Endothelial cell of umbilical vein (primary cell): ENCODE results near the gene XYLB.

Experiments used
- EZH2 ChIP-seq: IDR thresholded peaks from 2 replicates; pipeline ENCODE4 v1.6.1; 2012; ENCODE audit warnings: borderline replicate concordance, low read depth, mild to moderate bottlenecking, moderate library complexity, low read length, inconsistent platforms; ENCODE audit not compliant: severe bottlenecking
- GATA2 ChIP-seq: IDR thresholded peaks from 2 replicates; pipeline ENCODE4 v1.7.0; 2011; ENCODE audit warnings: low read depth, mild to moderate bottlenecking, moderate library complexity, mixed read lengths, low read length; ENCODE audit not compliant: insufficient read length, insufficient read depth
- JUN ChIP-seq: IDR thresholded peaks from 2 replicates; pipeline ENCODE4 v1.6.1; 2011; ENCODE audit warnings: borderline replicate concordance, low read depth; ENCODE audit not compliant: insufficient read length, insufficient read depth
- MAX ChIP-seq: IDR thresholded peaks from 2 replicates; pipeline ENCODE4 v1.6.1; 2011; ENCODE audit not compliant: insufficient read depth, insufficient read length
- MYC ChIP-seq: IDR thresholded peaks from one replicate; pipeline ENCODE4 v1.6.1; 2011; ENCODE audit warnings: mild to moderate bottlenecking, low read depth, low read length
- POLR2A ChIP-seq: IDR thresholded peaks from 2 replicates; pipeline ENCODE4 v1.6.1; 2012; ENCODE audit warnings: low read depth, mild to moderate bottlenecking, control low read depth, low read length
- POLR2AphosphoS5 ChIP-seq: IDR thresholded peaks from 2 replicates; pipeline ENCODE4 v1.6.1; 2012; ENCODE audit warnings: low read depth, mild to moderate bottlenecking, control low read depth, low read length, moderate library complexity; ENCODE audit not compliant: insufficient read depth
- TF ChIP-seq, protein P1 (sequence below), 2 donors: IDR thresholded peaks; 1 replicate in 1 of 2; 2 replicates in 1 of 2; pipeline ENCODE4 v1.5.1; 2011; ENCODE audit warnings: low read length in 2 of 2, mild to moderate bottlenecking in 2 of 2, moderate library complexity in 2 of 2, control low read depth in 1 of 2, inconsistent platforms in 1 of 2, low read depth in 1 of 2; ENCODE audit not compliant: insufficient read depth in 1 of 2; ENCODE audit errors: extremely low read depth in 1 of 2

DNA sequence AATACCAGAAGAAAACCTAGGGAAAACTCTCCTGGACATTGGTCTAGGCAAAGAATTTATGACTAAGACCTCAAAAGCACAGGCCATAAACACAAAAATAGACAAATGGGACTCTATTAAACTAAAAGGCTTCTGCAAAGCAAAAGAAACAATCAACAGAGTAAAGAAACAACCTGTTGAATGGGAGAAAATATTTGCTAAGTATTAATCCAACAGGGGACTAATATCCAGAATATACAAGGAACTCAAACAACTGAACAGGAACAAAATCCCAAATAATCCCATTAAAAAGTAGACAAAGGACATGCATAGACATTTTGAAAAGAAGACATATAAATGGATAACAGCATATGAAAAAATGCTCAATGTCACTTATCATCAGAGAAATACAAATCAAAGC, 100.2 kb downstream of the XYLB start:
- TF ChIP-seq POLR2A (no peak), EZH2 (no peak), POLR2AphosphoS5 (no peak), MYC (no peak), MAX (no peak), JUN (no peak), GATA2 (no peak)
- TF ChIP-seq, protein P1, sequence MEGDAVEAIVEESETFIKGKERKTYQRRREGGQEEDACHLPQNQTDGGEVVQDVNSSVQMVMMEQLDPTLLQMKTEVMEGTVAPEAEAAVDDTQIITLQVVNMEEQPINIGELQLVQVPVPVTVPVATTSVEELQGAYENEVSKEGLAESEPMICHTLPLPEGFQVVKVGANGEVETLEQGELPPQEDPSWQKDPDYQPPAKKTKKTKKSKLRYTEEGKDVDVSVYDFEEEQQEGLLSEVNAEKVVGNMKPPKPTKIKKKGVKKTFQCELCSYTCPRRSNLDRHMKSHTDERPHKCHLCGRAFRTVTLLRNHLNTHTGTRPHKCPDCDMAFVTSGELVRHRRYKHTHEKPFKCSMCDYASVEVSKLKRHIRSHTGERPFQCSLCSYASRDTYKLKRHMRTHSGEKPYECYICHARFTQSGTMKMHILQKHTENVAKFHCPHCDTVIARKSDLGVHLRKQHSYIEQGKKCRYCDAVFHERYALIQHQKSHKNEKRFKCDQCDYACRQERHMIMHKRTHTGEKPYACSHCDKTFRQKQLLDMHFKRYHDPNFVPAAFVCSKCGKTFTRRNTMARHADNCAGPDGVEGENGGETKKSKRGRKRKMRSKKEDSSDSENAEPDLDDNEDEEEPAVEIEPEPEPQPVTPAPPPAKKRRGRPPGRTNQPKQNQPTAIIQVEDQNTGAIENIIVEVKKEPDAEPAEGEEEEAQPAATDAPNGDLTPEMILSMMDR (IDR thresholded peaks at IDR 0.05; ENCODE audit: extremely low read depth in 1 of 2, insufficient read depth in 1 of 2, low read depth in 1 of 2, low read length in 2 of 2), result no peak
